T-cell (primary cell): ENCODE data around the gene NOTCH1. TPM values are rescaled to one million over a fixed set of nuclear protein-coding genes. Genes with fewer than 3 reads are reported as not detected.
"Not testable (repeated sequence)": the region's sequence is repeated elsewhere in the genome, so short reads cannot be mapped to it uniquely, and the experiment has no call there.

Experiments used
- ATAC-seq, 4 experiments: fragments of 200-7000 bp in 3 of 4; fragments of 150-1000 bp in 1 of 4; cut with Tn5 transposase; replicated peaks in 1 of 4; 1 replicate in 3 of 4; 2 replicates in 1 of 4; pipeline ENCODE4 v1.10.0; 2021; ENCODE audit warnings: moderate library complexity in 3 of 4, mild to moderate bottlenecking in 2 of 4, moderate number of reproducible peaks in 1 of 4
- CTCF ChIA-PET, 2 donors: fragments of 300-600 bp; sonication (Branson Sonifier 250); formaldehyde crosslinking; loops; one replicate each; lab custom pipeline; 2022; ENCODE audit warnings: antibody characterized with exemption in 2 of 2; lab: Charles Lee
- POLR2A ChIA-PET, 2 donors: fragments of 300-600 bp; sonication (Branson Sonifier 250); formaldehyde crosslinking; loops; one replicate each; lab custom pipeline; 2022; ENCODE audit warnings: antibody characterized with exemption in 2 of 2; lab: Charles Lee
- DNase-seq, 35 experiments: peaks; one replicate each; pipeline versions ENCODE4 v3.0.0 to v3.0.0-alpha.2; 2013 to 2023
- H3K27ac ChIP-seq: one replicate; pipeline ENCODE4 v1.5.1; 2013; ENCODE audit warnings: low read length
- H3K27me3 ChIP-seq, 2 experiments: replicated peaks in 1 of 2; 1 replicate in 1 of 2; 2 replicates in 1 of 2; pipeline versions ENCODE4 v1.6.1 to v1.7.0; 2013; ENCODE audit warnings: low read length in 1 of 2, mixed read lengths in 1 of 2; ENCODE audit not compliant: control insufficient read depth in 2 of 2, insufficient read depth in 2 of 2; ENCODE audit errors: extremely low read depth in 1 of 2
- H3K36me3 ChIP-seq, 2 donors: 1 replicate in 1 of 2; 2 replicates in 1 of 2; pipeline versions ENCODE4 v1.6.1 to v1.7.0; 2013; ENCODE audit warnings: low read length in 1 of 2; ENCODE audit not compliant: control insufficient read depth in 2 of 2, insufficient read depth in 1 of 2; ENCODE audit errors: extremely low read depth in 1 of 2
- H3K4me1 ChIP-seq, 2 experiments: 1 replicate in 1 of 2; 2 replicates in 1 of 2; pipeline versions ENCODE4 v1.6.1 to v1.7.0; 2013; ENCODE audit warnings: low read length in 2 of 2, mixed read lengths in 1 of 2; ENCODE audit not compliant: insufficient read depth in 2 of 2, control insufficient read depth in 1 of 2; ENCODE audit errors: extremely low read depth in 1 of 2
- H3K4me3 ChIP-seq, 2 donors: 1 replicate in 1 of 2; 2 replicates in 1 of 2; pipeline versions ENCODE4 v1.5.1 to v1.7.0; 2013; ENCODE audit warnings: mild to moderate bottlenecking in 2 of 2, low read length in 1 of 2, moderate library complexity in 1 of 2; ENCODE audit not compliant: control insufficient read depth in 1 of 2; ENCODE audit errors: extremely low read depth in 1 of 2
- H3K9me3 ChIP-seq: 2 replicates; pipeline ENCODE4 v1.7.0; 2013
- H3K27ac Mint-ChIP-seq, 2 donors: one replicate each; pipeline ENCODE4 v1.8.0; 2020 to 2021; ENCODE audit warnings: mild to moderate bottlenecking in 2 of 2, mixed read lengths in 2 of 2
- H3K27me3 Mint-ChIP-seq, 2 donors: one replicate each; pipeline ENCODE4 v1.8.0; 2021 to 2022; ENCODE audit warnings: mixed read lengths in 2 of 2
- H3K36me3 Mint-ChIP-seq: one replicate; pipeline ENCODE4 v1.8.0; 2021; ENCODE audit warnings: mixed read lengths
- H3K4me1 Mint-ChIP-seq, 3 donors: one replicate each; pipeline ENCODE4 v1.8.0; 2020 to 2022; ENCODE audit warnings: mixed read lengths in 3 of 3, mild to moderate bottlenecking in 1 of 3
- H3K4me3 Mint-ChIP-seq, 3 donors: one replicate each; pipeline ENCODE4 v1.8.0; 2020 to 2022; ENCODE audit warnings: mild to moderate bottlenecking in 3 of 3, mixed read lengths in 3 of 3, moderate library complexity in 3 of 3
- H3K9me3 Mint-ChIP-seq, 3 donors: one replicate each; pipeline ENCODE4 v1.8.0; 2020 to 2022; ENCODE audit warnings: mixed read lengths in 3 of 3
- WGBS: methylation state at CpG from one replicate; pipeline ENCODE4 v1.1.5; 2013; ENCODE audit warnings: missing lambda C conversion rate; ENCODE audit not compliant: insufficient coverage; 5-methylcytosine and 5-hydroxymethylcytosine counted together
- total RNA-seq, 35 experiments: library from RNA in 6 of 35; stranded (reverse) in 6 of 35; fragments of 120-200 nt in 1 of 35; gene quantifications; one replicate each; pipeline versions ENCODE4 v1.2.1 to v1.2.4 and lab custom pipeline; 2013 to 2026

Gene NOTCH1
- total RNA-seq, 5 donors from 2014 or later (not counting 1 experiment from before 2014, with no cell fraction given), result 50.1 to 96.1 (median 84.1) TPM

DNA sequence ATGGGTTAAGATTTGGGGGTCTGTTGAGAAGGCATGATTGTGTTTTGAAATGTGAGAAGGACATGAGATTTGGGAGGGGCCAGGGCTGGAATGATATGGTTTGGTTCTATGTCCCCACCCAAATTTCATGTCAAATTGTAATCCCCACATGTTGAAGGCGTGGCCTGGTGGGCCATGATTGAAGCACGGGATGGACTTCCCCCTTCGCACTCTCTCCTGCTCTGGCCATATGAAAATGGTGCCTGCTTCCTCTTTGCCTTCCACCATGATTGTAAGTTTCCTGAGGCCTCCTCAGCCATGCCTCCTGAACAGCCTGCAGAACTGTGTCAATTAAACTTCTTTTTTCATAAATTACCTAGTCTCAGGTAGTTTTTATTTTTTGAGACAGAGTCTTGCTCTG is 14.7 kb upstream of the NOTCH1 start:
- Mint-ChIP-seq H3K4me3 (no peak overlapping the region), H3K4me1 (peaks cover 3 to 6% (median 6%) of the 10 kb centered on the region in 3 donors), H3K9me3 (peaks cover 0 to 6% (median 0%) of the 10 kb centered on the region in 3 donors), H3K27ac (no peak overlapping the region), H3K36me3 (no peaks in the 10 kb centered on the region), H3K27me3 (peaks cover 0 to 2% of the 10 kb centered on the region in 2 donors)
- Histone ChIP-seq H3K4me3 (no peak overlapping the region), H3K27me3 (peaks cover 0 to 20% of the 10 kb centered on the region in 2 experiments), H3K36me3 (no peaks in the 10 kb centered on the region), H3K4me1 (peaks cover 7 to 10% of the 10 kb centered on the region in 2 experiments), H3K27ac (no peak overlapping the region), H3K9me3 (no peaks in the 10 kb centered on the region)
- DNase-seq (no peak), ATAC-seq (no peak)
- 87% methylated on average over 3 of the region's 3 CpGs for WGBS
- ChIA-PET POLR2A (no interaction called here), CTCF (no interaction called here)

DNA sequence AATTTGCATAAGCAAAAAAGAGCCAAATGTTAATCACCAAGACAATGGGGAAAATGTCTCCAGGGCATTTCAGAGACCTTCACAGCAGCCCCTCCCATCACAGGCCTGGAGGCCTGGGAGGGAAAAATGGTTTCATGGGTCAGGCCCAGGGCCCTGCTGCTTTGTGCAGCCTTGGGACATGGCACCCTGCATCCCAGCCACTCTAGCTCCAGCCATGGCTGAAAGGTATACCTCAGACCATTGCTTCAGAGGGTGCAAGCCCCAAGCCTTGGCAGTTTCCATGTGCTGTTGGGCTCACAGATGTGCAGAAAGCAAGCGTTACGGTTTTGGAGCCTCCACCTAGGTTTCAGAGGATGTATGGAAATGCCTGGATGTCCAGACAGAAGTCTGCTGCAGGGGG is 13.5 kb upstream of the NOTCH1 start:
- CTCF ChIA-PET, H3K9me3 ChIP-seq, H3K36me3 ChIP-seq, H3K27ac ChIP-seq, ATAC-seq, H3K36me3 Mint-ChIP-seq, POLR2A ChIA-PET, H3K27ac Mint-ChIP-seq, H3K4me1 Mint-ChIP-seq, DNase-seq, H3K4me3 Mint-ChIP-seq, H3K4me3 ChIP-seq, H3K27me3 Mint-ChIP-seq, H3K9me3 Mint-ChIP-seq: not testable (repeated sequence)
- 94% methylated on average over 2 of the region's 2 CpGs for WGBS
- H3K27me3 ChIP-seq, result peaks cover 0 to 18% of the 10 kb centered on the region in 2 experiments
- peaks cover 7 to 10% of the 10 kb centered on the region in 2 experiments for H3K4me1 ChIP-seq

DNA sequence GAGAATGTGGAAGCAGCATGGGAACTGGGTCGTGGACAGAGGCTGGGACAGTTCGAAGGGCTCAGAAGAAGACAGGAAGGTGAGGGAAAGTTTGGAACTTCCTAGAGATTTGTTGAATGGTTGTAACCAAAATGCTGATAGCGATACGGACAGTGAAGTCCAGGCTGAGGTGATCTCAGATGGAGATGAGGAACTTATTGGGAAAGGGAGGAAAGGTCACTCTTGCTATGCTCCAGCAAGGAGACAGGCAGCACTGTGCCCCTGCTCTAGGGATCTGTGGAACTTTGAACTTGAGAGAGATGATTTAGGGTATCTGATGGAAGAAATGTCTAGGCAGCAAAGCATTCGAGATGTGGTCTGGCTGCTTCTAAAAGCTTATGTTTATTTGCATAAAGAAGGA is 13.0 kb upstream of the NOTCH1 start:
- H3K9me3 ChIP-seq, POLR2A ChIA-PET, H3K27ac Mint-ChIP-seq, H3K4me3 Mint-ChIP-seq, H3K36me3 ChIP-seq, H3K27me3 Mint-ChIP-seq, H3K27ac ChIP-seq, ATAC-seq, DNase-seq, H3K4me1 Mint-ChIP-seq, H3K4me3 ChIP-seq, H3K36me3 Mint-ChIP-seq, H3K9me3 Mint-ChIP-seq, CTCF ChIA-PET: not testable (repeated sequence)
- peaks cover 0 to 13% of the 10 kb centered on the region in 2 experiments for H3K27me3 ChIP-seq
- H3K4me1 ChIP-seq, result peaks cover 7 to 10% of the 10 kb centered on the region in 2 experiments
- WGBS, result 80% methylated on average over 5 of the region's 5 CpGs

DNA sequence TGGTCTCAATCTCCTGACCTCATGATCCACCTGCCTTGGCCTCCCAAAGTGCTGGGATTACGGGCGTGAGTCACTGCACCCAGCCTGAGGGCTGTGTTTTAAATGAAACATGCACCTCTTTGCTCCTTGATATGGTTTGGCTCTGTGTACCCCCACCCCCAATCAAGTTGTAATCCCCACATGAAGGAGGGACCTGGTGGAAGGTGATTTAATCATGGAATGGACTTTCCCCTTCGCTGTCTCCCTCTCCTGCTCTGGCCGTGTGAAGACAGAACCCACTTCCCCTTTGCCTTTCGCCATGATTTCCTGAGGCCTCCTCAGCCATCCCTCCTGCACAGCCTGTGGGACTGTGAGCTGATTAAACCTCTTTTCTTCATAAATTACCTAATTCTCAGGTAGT is 12.5 kb upstream of the NOTCH1 start:
- ATAC-seq (no peak), DNase-seq (no peak)
- WGBS, result no CpG with 5 or more reads among the region's 5 CpGs
- peaks cover 0 to 8% of the 10 kb centered on the region in 2 experiments for H3K27me3 ChIP-seq
- H3K4me3 Mint-ChIP-seq, result no peak overlapping the region
- no peaks in the 10 kb centered on the region for H3K36me3 Mint-ChIP-seq
- no peak overlapping the region for H3K4me3 ChIP-seq
- H3K4me1 ChIP-seq, result peaks cover 5 to 9% of the 10 kb centered on the region in 2 experiments
- H3K27me3 Mint-ChIP-seq, result peaks cover 0 to 2% of the 10 kb centered on the region in 2 donors
- ChIA-PET CTCF (interaction anchor here in 1 of 2 donors (0.7 kb wide), 1 partner anchor 25 kb away, joined by 5 read pairs; no protein-coding TSS in a partner anchor), POLR2A (interaction anchor here in 1 of 2 donors (0.7 kb wide), 1 partner anchor 690 kb away, joined by 6 read pairs; no protein-coding TSS in a partner anchor)
- peaks cover 3 to 6% (median 6%) of the 10 kb centered on the region in 3 donors for H3K4me1 Mint-ChIP-seq
- no peak overlapping the region for H3K27ac ChIP-seq
- H3K36me3 ChIP-seq, result no peaks in the 10 kb centered on the region
- no peaks in the 10 kb centered on the region for H3K9me3 ChIP-seq
- H3K9me3 Mint-ChIP-seq, result peaks cover 0 to 6% (median 0%) of the 10 kb centered on the region in 3 donors
- peak overlapping the region in 1 of 2 donors; percentile 5 for H3K27ac Mint-ChIP-seq

DNA sequence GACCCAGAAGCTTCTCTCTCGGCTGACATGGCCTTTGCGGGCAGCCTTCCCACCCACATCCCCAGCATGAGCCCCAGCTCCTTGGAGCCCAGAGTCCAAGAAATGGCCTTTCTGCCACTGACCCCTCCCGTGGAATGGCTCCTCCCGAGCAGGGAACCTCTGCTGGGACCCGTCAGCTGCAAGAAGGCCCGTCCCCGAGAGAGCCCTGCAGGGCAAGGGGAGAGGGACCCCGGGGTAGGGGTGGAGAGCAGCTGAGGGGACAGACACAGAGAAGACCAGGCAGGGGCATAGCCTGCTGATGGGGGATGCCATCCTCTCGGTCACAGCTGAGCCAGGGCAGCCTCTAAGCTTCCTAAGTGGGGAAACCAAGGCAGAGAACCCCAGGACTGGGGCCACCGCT is 11.2 kb upstream of the NOTCH1 start:
- WGBS, result 74% methylated on average over 7 of the region's 10 CpGs
- H3K27me3 ChIP-seq, result peaks cover 0 to 6% of the 10 kb centered on the region in 2 experiments
- H3K4me3 ChIP-seq, result no peak overlapping the region
- H3K36me3 Mint-ChIP-seq, result no peaks in the 10 kb centered on the region
- no peaks in the 10 kb centered on the region for H3K27me3 Mint-ChIP-seq
- DNase-seq (no peak), ATAC-seq (no peak)
- peaks cover 6 to 7% of the 10 kb centered on the region in 2 experiments for H3K4me1 ChIP-seq
- H3K27ac Mint-ChIP-seq, result no peak overlapping the region
- ChIA-PET CTCF (no interaction called here), POLR2A (no interaction called here)
- no peaks in the 10 kb centered on the region for H3K36me3 ChIP-seq
- no peak overlapping the region for H3K27ac ChIP-seq
- H3K4me1 Mint-ChIP-seq, result peaks cover 8 to 12% (median 11%) of the 10 kb centered on the region in 3 donors
- no peaks in the 10 kb centered on the region for H3K9me3 ChIP-seq
- H3K9me3 Mint-ChIP-seq, result peaks cover 0 to 6% (median 0%) of the 10 kb centered on the region in 3 donors
- no peak overlapping the region for H3K4me3 Mint-ChIP-seq

DNA sequence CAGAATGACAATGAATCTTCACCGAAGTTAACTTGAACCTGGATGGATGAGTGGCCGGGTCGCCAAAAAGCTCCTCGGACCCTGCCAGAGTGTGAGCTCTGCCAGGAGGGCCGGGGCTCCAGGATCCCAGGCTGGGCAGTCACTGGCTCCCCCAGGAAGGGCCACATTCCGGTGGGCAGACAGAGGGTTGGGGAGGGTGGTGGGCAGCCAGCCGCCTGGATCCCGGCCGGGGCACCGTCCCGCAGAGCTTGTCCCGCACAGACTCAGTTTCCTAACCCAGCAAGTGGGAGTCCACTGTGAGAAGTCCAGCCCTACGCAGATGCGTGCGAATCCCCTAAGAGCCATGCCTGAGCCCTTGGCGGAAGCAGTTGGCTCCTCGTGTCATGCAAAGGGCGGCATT is 10.3 kb upstream of the NOTCH1 start:
- ATAC-seq (no peak), DNase-seq (no peak)
- peaks cover 0 to 9% of the 10 kb centered on the region in 2 experiments for H3K27me3 ChIP-seq
- no peak overlapping the region for H3K4me3 Mint-ChIP-seq
- no peaks in the 10 kb centered on the region for H3K27me3 Mint-ChIP-seq
- H3K36me3 Mint-ChIP-seq, result no peaks in the 10 kb centered on the region
- 84% methylated on average over 13 of the region's 18 CpGs for WGBS
- no peak overlapping the region for H3K27ac ChIP-seq
- H3K9me3 Mint-ChIP-seq, result peaks cover 0 to 6% (median 0%) of the 10 kb centered on the region in 3 donors
- H3K4me3 ChIP-seq, result no peak overlapping the region
- no peak overlapping the region for H3K27ac Mint-ChIP-seq
- CTCF ChIA-PET, result no interaction called here
- H3K4me1 Mint-ChIP-seq, result peaks cover 13 to 19% (median 19%) of the 10 kb centered on the region in 3 donors
- POLR2A ChIA-PET, result no interaction called here
- peaks cover 12 to 15% of the 10 kb centered on the region in 2 experiments for H3K4me1 ChIP-seq
- H3K9me3 ChIP-seq, result no peaks in the 10 kb centered on the region
- no peaks in the 10 kb centered on the region for H3K36me3 ChIP-seq
